Measurements from ENCODE around the gene TRPM8. TPM values are rescaled to one million over a fixed set of nuclear protein-coding genes. Genes with fewer than 3 reads are reported as not detected.
"Not testable (repeated sequence)": the region's sequence is repeated elsewhere in the genome, so short reads cannot be mapped to it uniquely, and the experiment has no call there.

Gene TRPM8
- total RNA-seq, 1 experiment from 2014 or later = 3.9 TPM

GRCh38 chr2:233968556-233968955, 51.4 kb downstream of the TRPM8 start:
- Histone ChIP-seq H3K27me3 (ENCODE audit: control insufficient read depth, insufficient read depth, low read length) (no peaks in the 10 kb centered on the region), H3K4me3 (ENCODE audit: low read depth in 2 of 2, low read length in 2 of 2) (no peak overlapping the region), H3K9me3 (ENCODE audit: control insufficient read depth, insufficient read depth, low read depth, low read length) (peaks cover 12% of the 10 kb centered on the region; the same call in 1 of the 2 replicates), H3K36me3 (ENCODE audit: control insufficient read depth, insufficient read depth, low read length) (no peaks in the 10 kb centered on the region), H3K27ac (ENCODE audit: low read length) (peak overlapping the region; percentile 72; the same call in 1 of the 2 replicates), H3K4me1 (ENCODE audit: control insufficient read depth, insufficient read depth, low read length) (peaks cover 1% of the 10 kb centered on the region; the same call in 1 of the 2 replicates)
- DNase-seq (ENCODE audit: low read depth, low spot score) = no peak
- no peak for ATAC-seq
- ChIA-PET POLR2A (no interaction called here), CTCF (no interaction called here)
- intact Hi-C loops (cut with micrococcal nuclease; ENCODE audit: unreplicated experiment) = no loop called here
- in situ Hi-C loops (cut with HindIII; ENCODE audit: low pct_unique_long_range_greater_than_20kb, low sequenced_read_pairs) = no loop called here
- BruUV-seq (replicated peaks) = no TSS peak
- TF ChIP-seq TCF7L2 (IDR thresholded peaks at IDR 0.05; ENCODE audit: low read depth, low read length) (no peak), POLR2AphosphoS5 (IDR thresholded peaks at IDR 0.05; ENCODE audit: low read depth, low read length) (no peak)

- POLR2A ChIA-PET; in situ Hi-C loops (cut with HindIII; ENCODE audit: low pct_unique_long_range_greater_than_20kb, low sequenced_read_pairs); BruUV-seq (replicated peaks): not testable (repeated sequence)
These were observed 55.3 kb downstream of the TRPM8 start for GRCh38 chr2:233972460-233972859.

GRCh38 chr2:233972941-233973575, 55.9 kb downstream of the TRPM8 start:
- in situ Hi-C loops (cut with HindIII; ENCODE audit: low pct_unique_long_range_greater_than_20kb, low sequenced_read_pairs) (no loop called here), intact Hi-C loops (cut with micrococcal nuclease; ENCODE audit: unreplicated experiment) (loop anchor here (10.0 kb wide), 1 partner anchor 1142 kb away; no protein-coding TSS in a partner anchor)
- DNase-seq (ENCODE audit: low read depth, low spot score) = no peak
- CTCF ChIA-PET = no interaction called here
- ATAC-seq = no peak
- H3K4me3 ChIP-seq (ENCODE audit: low read depth in 2 of 2, low read length in 2 of 2) = no peak overlapping the region
- TF ChIP-seq POLR2AphosphoS5 (IDR thresholded peaks at IDR 0.05; ENCODE audit: low read depth, low read length) = no peak
- no peak for TF ChIP-seq CTCF (IDR thresholded peaks at IDR 0.05)
- no peak for TF ChIP-seq REST (IDR thresholded peaks at IDR 0.05; ENCODE audit: insufficient read depth in 1 of 2, low read depth in 2 of 2, low read length in 1 of 2)
- TF ChIP-seq TCF7L2 (IDR thresholded peaks at IDR 0.05; ENCODE audit: low read depth, low read length) = no peak
- no peak for TF ChIP-seq SIN3A (IDR thresholded peaks at IDR 0.05; ENCODE audit: borderline replicate concordance, insufficient read depth, low read depth, low read length)
- peaks cover 12% of the 10 kb centered on the region; the same call in 1 of the 2 replicates for H3K9me3 ChIP-seq (ENCODE audit: control insufficient read depth, insufficient read depth, low read depth, low read length)
- BruUV-seq (replicated peaks) = no TSS peak
- POLR2A ChIA-PET = no interaction called here
- H3K4me1 ChIP-seq (ENCODE audit: control insufficient read depth, insufficient read depth, low read length) = peaks cover 45% of the 10 kb centered on the region
- H3K27me3 ChIP-seq (ENCODE audit: control insufficient read depth, insufficient read depth, low read length) = no peaks in the 10 kb centered on the region
- H3K27ac ChIP-seq (ENCODE audit: low read length) = peak overlapping the region; percentile 97
- H3K36me3 ChIP-seq (ENCODE audit: control insufficient read depth, insufficient read depth, low read length) = no peaks in the 10 kb centered on the region

More at GRCh38 chr2:233972460-233972859, 55.3 kb downstream of the TRPM8 start:
- H3K27me3 ChIP-seq (ENCODE audit: control insufficient read depth, insufficient read depth, low read length); H3K36me3 ChIP-seq (ENCODE audit: control insufficient read depth, insufficient read depth, low read length); ATAC-seq; H3K4me3 ChIP-seq (ENCODE audit: low read depth in 2 of 2, low read length in 2 of 2); CTCF ChIA-PET; DNase-seq (ENCODE audit: low read depth, low spot score): not testable (repeated sequence)
- Histone ChIP-seq H3K4me1 (ENCODE audit: control insufficient read depth, insufficient read depth, low read length) (peaks cover 39% of the 10 kb centered on the region), H3K27ac (ENCODE audit: low read length) (peak overlapping the region; percentile 97), H3K9me3 (ENCODE audit: control insufficient read depth, insufficient read depth, low read depth, low read length) (peaks cover 12% of the 10 kb centered on the region; the same call in 1 of the 2 replicates)
- intact Hi-C loops (cut with micrococcal nuclease; ENCODE audit: unreplicated experiment) = loop anchor here (10.0 kb wide), 1 partner anchor 1142 kb away; no protein-coding TSS in a partner anchor

Measured in Panc1 (cell line).